ENCODE measurements around the gene ALCAM.

DNA sequence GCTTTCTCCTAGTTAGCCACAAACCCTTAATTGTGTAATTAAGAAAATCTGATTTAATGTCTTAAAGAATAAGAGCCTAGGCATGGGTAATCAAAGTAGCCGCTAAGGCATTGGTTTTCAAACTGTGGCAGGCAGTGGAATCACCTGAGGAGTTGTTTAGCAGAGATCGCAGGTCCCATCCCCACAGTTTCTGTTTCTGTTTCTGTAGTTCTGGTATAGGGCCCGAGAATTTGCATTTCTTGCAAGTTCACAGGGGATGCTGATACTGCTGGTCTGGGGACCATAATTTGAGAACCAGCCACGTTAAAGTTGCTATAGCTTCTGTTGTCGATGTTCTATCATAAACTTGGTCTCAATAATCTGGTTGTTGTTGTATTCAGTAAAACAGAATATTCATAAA, 204.3 kb downstream of the ALCAM start:
- TF ChIP-seq, protein P1, sequence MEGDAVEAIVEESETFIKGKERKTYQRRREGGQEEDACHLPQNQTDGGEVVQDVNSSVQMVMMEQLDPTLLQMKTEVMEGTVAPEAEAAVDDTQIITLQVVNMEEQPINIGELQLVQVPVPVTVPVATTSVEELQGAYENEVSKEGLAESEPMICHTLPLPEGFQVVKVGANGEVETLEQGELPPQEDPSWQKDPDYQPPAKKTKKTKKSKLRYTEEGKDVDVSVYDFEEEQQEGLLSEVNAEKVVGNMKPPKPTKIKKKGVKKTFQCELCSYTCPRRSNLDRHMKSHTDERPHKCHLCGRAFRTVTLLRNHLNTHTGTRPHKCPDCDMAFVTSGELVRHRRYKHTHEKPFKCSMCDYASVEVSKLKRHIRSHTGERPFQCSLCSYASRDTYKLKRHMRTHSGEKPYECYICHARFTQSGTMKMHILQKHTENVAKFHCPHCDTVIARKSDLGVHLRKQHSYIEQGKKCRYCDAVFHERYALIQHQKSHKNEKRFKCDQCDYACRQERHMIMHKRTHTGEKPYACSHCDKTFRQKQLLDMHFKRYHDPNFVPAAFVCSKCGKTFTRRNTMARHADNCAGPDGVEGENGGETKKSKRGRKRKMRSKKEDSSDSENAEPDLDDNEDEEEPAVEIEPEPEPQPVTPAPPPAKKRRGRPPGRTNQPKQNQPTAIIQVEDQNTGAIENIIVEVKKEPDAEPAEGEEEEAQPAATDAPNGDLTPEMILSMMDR (conservative IDR thresholded peaks at IDR 0.05; ENCODE audit: low read depth, low read length) = no peak
- TF ChIP-seq EZH2 (IDR thresholded peaks at IDR 0.05; ENCODE audit: borderline replicate concordance, low read depth, low read length, poor library complexity, severe bottlenecking) = no peak
